Left forelimb (tissue), 1 donor: ENCODE data around the gene IRF2.

ENCODE experiments used
- DNase-seq: peaks from one replicate; pipeline ENCODE4 v3.0.0-alpha.2; 2018; ENCODE audit warnings: low spot score

Gene IRF2

GRCh38 chr4:184473499-184474262 is 669 bp downstream of the IRF2 start:
- DNase-seq: peak; percentile 76

DNA sequence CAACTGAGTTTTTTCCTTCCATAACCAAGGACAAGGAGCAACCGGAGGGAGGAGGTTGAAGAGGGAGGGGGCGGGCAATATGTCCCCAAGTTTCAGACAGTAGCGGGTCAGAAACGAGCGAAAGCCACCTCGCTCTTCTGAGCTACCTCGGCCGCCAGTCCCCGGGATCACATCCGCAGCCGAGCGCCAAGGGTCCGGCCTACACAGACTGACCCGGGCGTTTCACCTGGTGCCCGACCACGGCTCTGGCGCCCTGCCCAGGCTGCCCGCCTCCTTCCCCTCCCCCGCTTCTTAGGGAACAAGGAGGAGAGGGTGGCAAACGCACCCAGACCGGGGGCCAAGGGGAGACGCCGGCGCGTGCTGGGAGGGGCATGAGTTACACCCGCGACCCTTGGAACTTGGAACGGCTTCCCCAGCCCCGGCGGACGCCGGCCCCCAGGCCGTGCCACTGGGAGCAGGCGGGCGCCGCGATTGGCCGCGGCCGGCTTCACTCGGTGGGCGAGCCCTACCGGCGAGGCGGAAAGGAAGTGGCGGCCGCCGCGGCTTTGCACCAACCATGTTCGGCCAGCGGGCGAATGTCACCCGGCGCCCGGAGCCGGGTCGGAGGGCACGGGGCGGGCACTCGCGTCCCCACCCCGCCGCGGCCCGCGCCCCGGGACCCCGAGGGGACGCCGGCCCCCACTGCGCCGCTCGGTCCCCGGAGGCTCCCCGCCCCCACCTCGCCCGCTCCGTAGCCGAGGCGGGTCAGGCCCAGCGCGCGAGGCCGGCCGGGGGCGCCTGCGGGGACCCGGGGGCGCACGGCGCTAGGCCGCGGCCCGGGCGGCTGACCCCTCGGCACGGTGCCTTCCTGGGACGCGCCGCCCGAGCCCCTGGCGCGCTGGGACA is 1.5 kb downstream of the IRF2 start:
- DNase-seq: peak; percentile 84

- DNase-seq: no peak
Measured at GRCh38 chr4:184471881-184472613, 2.3 kb downstream of the IRF2 start.

GRCh38 chr4:184470785-184471110 is 3.6 kb downstream of the IRF2 start:
- DNase-seq: no peak

DNA sequence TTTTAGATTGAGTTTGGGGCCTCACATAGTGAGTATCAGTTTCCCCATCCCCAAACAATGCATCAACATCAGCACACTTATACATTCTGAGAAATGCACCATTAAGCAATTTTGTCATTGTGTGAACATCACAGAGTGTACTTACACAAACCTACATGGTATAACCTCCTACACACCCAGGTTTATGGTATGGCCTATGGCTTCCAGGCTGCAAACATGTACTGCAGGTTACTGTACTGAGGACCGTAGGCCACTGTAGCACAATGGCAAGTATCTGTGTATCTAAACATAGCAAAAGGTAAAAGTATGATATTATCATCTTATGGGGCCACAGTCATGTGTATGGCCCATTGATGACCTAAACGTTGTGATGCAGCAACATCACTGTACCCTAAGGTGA is 7.7 kb downstream of the IRF2 start:
- DNase-seq: no peak

- DNase-seq: no peak
Measured at GRCh38 chr4:184464759-184465454, 9.4 kb downstream of the IRF2 start.

- no peak for DNase-seq
Measured at GRCh38 chr4:184463856-184464255, 10.5 kb downstream of the IRF2 start.

GRCh38 chr4:184463158-184463557 is 11.2 kb downstream of the IRF2 start:
- no peak for DNase-seq

DNA sequence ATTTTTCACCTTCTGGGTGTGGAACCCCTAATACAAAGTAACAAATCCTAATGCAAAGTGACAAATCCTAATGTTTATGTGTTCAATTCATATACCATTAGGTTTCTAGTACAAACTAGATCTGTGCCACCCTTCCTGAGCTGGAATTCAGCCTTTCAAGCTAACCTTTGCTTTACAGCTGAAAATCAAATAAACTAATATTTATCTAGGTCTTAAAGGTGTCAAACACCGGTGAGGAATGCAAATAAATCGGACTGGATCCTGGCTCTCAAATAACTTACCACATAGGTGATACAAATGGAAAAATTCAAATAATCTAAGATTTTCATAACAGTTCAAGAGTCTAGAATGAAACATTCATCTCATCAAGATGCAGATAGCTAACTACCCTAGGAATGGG is 11.6 kb downstream of the IRF2 start:
- DNase-seq: no peak

DNA sequence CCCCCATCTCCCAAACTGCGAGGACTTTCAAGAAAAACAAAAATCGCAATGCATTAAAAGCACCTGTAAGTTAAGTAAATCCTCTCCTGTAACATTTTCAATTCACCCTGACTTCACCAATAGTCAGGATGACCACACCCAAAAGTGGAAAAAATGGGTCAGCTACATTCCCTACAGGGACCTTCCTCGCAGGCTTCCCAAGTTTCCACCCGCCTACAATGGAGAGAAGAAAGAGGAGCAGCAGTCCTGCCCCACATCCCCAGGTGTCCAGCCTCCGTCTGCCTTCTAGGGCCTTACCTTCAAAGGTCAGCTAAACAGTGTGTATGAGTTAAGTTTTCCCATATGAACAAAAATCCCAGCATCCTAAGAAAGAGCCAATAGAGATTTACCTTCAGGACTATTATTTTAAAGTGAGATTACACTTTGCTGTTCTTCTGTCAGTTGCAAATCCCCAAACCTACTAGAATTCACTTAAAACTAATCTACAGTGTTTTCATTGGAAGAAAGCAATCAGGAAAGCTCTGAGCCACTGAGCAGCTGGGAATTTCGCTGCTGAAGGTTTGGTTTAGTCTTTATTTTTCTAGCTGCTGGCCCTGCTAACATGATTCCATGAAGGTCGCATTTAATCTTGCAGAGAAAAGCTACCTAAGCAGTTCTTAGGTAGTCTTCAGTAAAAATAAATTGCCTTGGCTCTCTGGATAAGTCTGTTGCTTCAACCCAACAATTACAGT is 12.5 kb downstream of the IRF2 start:
- no peak for DNase-seq

- DNase-seq: no peak
Measured at GRCh38 chr4:184460499-184461285, 13.7 kb downstream of the IRF2 start.

DNA sequence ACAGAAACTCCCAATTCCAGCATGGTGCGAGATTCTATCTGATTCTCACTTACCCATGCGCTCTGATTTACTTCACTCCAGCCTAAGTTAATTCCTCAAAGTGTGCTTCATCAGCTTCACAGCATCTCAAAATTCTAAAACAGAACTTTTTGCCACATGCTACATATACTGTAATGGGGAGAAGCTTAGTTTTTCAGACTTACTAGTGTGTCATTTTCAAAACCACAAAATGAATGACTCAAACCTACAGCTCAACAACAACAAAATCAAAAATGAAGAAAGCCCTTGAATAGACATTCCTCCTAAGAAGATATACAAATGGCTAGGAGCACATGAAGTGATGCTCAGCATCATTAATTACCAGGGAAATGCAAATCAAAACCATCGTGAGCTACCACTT is 14.9 kb downstream of the IRF2 start:
- DNase-seq: no peak

DNA sequence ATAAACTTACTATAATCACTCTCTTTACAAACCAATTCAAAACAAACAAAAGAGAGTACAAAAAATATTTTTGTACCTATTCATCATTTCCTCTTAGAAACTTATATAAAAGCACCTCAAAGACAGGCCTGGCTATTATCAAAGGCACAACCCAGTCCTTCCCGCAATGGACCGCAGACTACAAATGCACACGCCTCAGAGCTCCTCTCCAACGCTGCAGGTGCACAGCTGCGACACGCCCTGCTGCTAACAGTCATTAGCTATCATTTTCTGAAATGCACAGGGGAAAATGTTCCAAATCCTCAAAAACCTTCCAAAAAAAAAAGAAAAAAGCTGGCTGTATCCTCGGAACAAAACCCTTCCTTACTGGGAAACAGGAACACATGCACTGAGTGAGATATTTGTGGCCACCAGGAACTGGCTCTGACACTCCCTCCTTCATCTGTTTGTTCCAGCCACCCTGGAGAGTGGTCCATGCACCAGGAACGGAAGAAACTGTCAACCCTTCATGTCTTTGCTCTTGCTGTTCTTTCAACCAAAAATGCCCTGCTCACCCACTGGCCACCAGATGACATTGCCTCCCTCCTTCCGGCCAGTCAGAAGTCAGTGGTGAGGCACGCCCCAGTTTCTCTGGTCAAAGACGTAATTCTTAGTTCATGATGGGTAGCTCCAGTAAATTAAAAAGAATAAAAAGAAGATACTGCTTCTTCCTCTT is 16.7 kb downstream of the IRF2 start:
- no peak for DNase-seq

GRCh38 chr4:184456337-184456736 is 18.0 kb downstream of the IRF2 start:
- DNase-seq: no peak

- no peak for DNase-seq
Measured at GRCh38 chr4:184455299-184455698, 19.1 kb downstream of the IRF2 start.

GRCh38 chr4:184453365-184454160 is 20.8 kb downstream of the IRF2 start:
- no peak for DNase-seq

GRCh38 chr4:184452740-184453139 is 21.6 kb downstream of the IRF2 start:
- no peak for DNase-seq

- DNase-seq: no peak
Measured at GRCh38 chr4:184451726-184452125, 22.6 kb downstream of the IRF2 start.
